ENCODE measurements around the gene PHF13.
A peak's percentile ranks its signal among the peaks of the same experiment; 100 is the strongest.
"Not testable (repeated sequence)": the region's sequence is repeated elsewhere in the genome, so short reads cannot be mapped to it uniquely, and the experiment has no call there.

The PHF13 gene

GRCh38 chr1:6586404-6586816 lies 27.1 kb upstream of the PHF13 start:
- DNase-seq (ENCODE audit: low read depth in 3 of 3, low spot score in 1 of 3) = no peak

- DNase-seq (ENCODE audit: low read depth in 3 of 3, low spot score in 1 of 3) = no peak
Observed at GRCh38 chr1:6587261-6588005, 26.1 kb upstream of the PHF13 start.

- DNase-seq (ENCODE audit: low read depth in 3 of 3, low spot score in 1 of 3) = no peak
Observed at GRCh38 chr1:6588128-6588892, 25.2 kb upstream of the PHF13 start.

GRCh38 chr1:6588893-6589520 lies 24.5 kb upstream of the PHF13 start:
- no peak for DNase-seq (ENCODE audit: low read depth in 3 of 3, low spot score in 1 of 3)

GRCh38 chr1:6590046-6590445 lies 23.5 kb upstream of the PHF13 start:
- no peak for DNase-seq (ENCODE audit: low read depth in 3 of 3, low spot score in 1 of 3)

GRCh38 chr1:6591222-6591621 lies 22.3 kb upstream of the PHF13 start:
- no peak for DNase-seq (ENCODE audit: low read depth in 3 of 3, low spot score in 1 of 3)

- no peak for DNase-seq (ENCODE audit: low read depth in 3 of 3, low spot score in 1 of 3)
Observed at GRCh38 chr1:6591644-6592043, 21.9 kb upstream of the PHF13 start.

GRCh38 chr1:6592441-6592840 lies 21.1 kb upstream of the PHF13 start:
- no peak for DNase-seq (ENCODE audit: low read depth in 3 of 3, low spot score in 1 of 3)

- no peak for DNase-seq (ENCODE audit: low read depth in 3 of 3, low spot score in 1 of 3)
Observed at GRCh38 chr1:6592865-6593593, 20.5 kb upstream of the PHF13 start.

GRCh38 chr1:6593810-6594209 lies 19.7 kb upstream of the PHF13 start:
- no peak for DNase-seq (ENCODE audit: low read depth in 3 of 3, low spot score in 1 of 3)

- DNase-seq (ENCODE audit: low read depth in 3 of 3, low spot score in 1 of 3) = no peak
Observed at GRCh38 chr1:6594977-6595740, 18.4 kb upstream of the PHF13 start.

- no peak for DNase-seq (ENCODE audit: low read depth in 3 of 3, low spot score in 1 of 3)
Observed at GRCh38 chr1:6596351-6596750, 17.2 kb upstream of the PHF13 start.

- no peak for DNase-seq (ENCODE audit: low read depth in 3 of 3, low spot score in 1 of 3)
Observed at GRCh38 chr1:6596886-6597776, 16.4 kb upstream of the PHF13 start.

GRCh38 chr1:6597777-6598131 lies 15.8 kb upstream of the PHF13 start:
- no peak for DNase-seq (ENCODE audit: low read depth in 3 of 3, low spot score in 1 of 3)

- peak in 1 of 3 donors; percentile 33 for DNase-seq (ENCODE audit: low read depth in 3 of 3, low spot score in 1 of 3)
Observed at GRCh38 chr1:6599141-6599975, 14.2 kb upstream of the PHF13 start.

GRCh38 chr1:6599991-6600390 lies 13.5 kb upstream of the PHF13 start:
- not testable (repeated sequence) for DNase-seq (ENCODE audit: low read depth in 3 of 3, low spot score in 1 of 3)

- DNase-seq (ENCODE audit: low read depth in 3 of 3, low spot score in 1 of 3) = no peak
Observed at GRCh38 chr1:6600410-6601048, 13.0 kb upstream of the PHF13 start.

Measured in stimulated activated CD4-positive, alpha-beta T cell treated with anti-CD3 and anti-CD28 coated beads, TNF-alpha, amount 100 ng/mL, for 1 hour (primary cell).